Measurements from ENCODE around the gene HMBS. TPM values are rescaled to one million over a fixed set of nuclear protein-coding genes. Genes with fewer than 3 reads are reported as not detected.
"Not testable (repeated sequence)": the region's sequence is repeated elsewhere in the genome, so short reads cannot be mapped to it uniquely, and the experiment has no call there.

Gene HMBS
- 33.3 TPM for polyA plus RNA-seq (2013, experiment 1 of 2; ENCODE audit: insufficient read length)
- polyA plus RNA-seq (2013, experiment 2 of 2; ENCODE audit: insufficient read length): 31.1 TPM

DNA sequence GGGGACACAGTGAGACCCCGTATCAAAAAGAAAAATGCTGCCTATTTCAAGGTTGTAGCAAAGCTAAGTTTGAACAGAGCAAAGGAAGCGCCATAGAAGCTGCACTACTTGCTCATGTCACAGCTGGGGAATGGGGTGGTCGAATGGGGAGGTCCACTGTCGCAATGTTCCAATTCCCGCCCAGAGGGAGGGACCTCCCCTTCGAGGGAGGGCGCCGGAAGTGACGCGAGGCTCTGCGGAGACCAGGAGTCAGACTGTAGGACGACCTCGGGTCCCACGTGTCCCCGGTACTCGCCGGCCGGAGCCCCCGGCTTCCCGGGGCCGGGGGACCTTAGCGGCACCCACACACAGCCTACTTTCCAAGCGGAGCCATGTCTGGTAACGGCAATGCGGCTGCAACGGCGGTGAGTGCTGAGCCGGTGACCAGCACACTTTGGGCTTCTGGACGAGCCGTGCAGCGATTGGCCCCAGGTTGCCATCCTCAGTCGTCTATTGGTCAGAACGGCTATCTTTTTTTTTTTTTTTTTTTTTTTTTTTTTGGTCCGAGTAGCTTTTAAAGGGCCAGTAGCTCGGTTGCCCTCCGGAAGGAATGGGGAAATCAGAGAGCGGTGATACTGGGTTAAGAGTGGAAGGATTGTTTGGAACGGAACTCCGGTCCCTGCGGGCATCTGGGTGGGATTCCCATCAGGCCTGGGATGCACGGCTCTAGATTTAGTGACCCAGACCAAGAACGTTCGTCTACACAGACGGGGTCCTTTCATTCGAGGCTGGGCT, at the start of gene HMBS:
HMBS (plus strand) TSS at position 219 of the 774 bp plus-strand sequence; CDS start at position 372, 153 bp downstream.
- DNase-seq: peak; percentile 94

DNA sequence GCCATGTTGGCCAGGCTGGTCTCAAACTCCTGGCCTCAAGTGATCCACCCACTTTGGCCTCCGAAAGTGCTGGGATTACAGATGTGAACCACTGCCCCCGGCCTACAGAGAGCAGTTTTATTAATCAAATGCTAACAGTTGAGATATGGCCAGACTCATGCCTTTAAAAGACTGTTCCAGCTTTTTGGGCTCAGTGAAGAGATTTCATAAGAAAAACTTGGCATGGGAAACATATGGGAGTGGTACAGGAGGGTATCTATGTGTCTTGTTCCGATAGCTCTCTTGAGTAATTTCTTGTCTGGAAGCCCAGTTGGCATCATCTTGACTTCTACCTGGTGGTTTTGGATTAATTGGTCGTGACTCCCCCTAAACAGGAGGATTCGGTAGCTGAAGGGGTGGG, 45.8 kb upstream of the HMBS start:
- no peak for DNase-seq

DNA sequence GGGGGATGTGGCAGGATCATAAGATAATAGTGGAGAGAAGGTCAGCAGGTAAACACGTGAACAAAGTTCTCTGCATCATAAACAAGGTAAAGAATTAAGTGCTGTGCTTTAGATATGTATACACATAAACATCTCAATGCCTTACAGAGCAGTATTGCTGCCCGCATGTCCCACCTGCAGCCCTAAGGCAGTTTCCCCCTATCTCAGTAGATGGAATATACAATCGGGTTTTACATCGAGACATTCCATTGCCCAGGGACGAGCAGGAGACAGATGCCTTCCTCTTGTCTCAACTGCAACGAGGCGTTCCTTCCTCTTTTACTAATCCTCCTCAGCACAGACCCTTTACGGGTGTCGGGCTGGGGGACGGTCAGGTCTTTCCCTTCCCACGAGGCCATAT, 45.2 kb upstream of the HMBS start:
- not testable (repeated sequence) for DNase-seq

DNA sequence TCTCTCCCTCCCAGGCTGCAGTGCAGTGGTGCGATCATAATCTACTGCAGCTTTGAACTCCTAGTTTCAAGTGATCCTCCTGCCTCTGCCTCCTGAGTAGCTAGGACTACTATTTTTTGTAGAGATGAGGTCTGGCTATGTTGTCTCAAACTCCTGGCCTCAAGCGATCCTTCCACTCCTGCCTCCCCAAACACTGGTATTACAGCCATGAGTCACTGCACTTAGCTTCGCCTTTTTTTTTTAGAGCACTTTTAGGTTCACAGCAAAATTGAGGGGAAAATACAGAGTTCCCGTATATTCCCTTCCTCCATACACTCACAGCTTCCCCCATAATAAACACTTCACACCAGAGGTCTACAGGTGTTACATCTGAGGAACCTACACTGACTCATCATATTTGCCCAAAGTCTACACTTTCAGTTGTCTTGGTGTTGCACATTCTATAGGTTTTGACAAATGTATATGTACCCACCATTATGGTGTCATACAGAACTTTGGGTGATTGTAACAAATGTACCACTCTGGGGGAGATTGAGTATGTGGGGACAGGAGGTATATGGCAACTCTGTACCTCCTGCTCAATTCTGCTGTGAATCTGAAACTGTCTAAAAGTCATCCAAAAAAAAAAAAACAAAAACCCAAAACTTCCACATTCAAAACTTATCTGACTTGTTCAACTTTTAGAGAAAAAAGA, 42.7 kb upstream of the HMBS start:
- no peak for DNase-seq

DNA sequence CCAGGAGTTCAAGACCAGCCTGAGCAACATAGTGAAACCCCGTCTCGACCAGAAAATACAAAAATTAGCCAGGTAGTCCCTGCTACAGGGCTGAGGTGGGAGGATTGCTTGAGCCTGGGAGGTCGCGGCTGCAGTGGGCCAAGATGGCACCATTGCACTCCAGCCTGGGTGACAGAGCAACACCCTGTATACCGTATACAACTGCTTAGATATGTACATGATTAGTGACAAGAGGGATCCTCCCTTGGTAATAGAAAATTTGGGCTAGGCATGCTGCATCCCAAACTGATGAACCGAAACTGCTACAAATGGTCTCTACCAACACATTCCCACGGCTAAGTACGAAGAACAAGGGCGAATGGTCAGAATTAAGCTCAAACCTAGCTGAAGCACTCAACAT, 41.8 kb upstream of the HMBS start:
- no peak for DNase-seq

DNA sequence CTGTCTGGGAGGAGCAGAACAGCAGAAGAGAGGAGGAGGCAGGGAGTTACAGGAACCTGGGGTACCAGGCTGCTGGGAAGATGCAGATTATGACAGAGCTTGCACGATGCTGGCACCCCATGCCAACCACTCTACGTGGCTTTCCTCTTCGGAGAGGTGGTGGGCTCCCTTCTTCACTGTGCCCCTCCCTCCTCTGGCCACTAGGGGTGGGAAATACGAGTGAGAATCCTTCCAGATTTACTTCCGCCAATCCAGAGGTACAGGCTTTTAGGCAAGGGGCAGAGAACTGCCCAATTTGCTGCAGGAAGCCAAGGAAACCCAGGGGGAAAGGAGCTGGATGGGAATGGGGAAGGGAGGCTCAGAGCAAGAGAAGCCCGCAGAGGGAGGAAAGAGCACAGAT, 40.0 kb upstream of the HMBS start:
- DNase-seq: no peak

DNA sequence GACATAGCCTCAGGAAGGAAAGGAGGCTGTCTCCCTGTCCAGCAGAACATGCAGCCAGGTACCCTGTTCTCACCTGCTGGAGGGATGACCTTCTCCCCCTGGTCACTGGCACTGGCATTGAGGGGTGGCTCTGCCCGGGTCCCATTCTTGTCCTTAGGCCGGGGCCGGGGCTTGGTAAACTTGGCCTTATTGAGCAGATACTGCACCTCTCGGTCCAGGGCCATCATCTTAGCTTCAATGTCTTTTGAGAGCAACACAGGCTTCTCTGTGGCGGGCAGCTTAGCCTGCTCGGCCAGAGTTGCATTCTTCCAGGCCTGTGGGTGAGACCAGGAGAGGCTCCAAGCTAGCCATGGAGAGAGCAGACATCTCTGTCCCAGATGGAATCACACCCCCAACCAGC, 38.2 kb upstream of the HMBS start:
- DNase-seq: no peak

DNA sequence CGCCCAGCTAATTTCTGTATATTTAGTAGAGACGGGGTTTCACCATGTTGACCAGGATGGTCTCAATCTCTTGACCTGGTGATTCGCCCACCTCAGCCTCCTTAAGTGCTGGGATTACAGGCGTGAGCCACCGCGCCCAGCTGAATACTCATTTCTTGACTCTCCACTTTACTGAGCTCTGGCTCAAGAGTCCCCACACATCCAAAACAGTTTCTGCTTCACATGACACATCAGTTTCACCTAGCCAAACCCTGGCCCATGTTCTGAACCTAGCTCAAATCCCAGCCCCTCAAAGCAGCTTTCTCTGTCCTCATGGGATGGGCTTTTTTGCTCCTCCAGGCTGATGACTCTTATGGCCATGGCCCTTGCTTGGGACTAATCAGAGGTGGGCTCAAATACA, 37.5 kb upstream of the HMBS start:
- DNase-seq: no peak

DNA sequence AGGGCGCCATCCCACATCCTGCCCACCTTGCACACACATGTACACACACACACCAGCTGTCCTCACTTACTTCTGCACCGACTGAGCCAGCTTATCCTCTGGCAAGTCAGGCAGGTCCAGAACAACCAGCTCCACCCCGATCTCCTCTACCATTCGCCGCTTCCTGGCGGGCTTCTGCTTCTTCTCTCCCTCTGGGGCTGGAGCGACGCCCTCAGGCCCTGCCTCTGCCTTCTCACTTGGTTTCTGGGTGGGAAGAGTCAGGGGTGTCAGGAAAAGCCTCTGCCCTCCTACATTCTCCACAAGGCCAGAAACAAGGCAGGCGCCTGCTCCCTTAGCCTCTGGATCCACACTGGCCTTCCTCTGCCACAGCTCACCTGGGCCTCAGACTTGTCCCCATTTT, 36.0 kb upstream of the HMBS start:
- no peak for DNase-seq

DNA sequence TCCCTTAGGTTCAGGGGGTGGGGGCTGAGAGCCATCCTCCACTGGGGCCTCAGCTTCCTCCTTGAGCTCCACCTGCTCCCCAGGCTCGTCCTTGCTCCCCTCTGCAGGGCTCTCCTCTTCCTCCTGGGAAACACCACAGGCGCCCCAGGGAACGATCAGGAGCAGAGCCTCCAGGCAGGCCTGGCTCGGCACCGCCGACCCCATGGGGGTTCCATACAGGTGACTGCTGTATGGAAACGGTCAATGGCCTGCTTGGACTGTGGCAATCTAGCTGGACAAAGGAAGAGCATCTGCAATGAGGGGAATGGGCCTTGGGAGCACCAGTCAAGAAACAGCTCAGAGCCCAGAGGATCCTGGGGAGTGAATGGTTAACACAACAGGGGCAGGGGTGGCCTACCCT, 35.6 kb upstream of the HMBS start:
- no peak for DNase-seq

DNA sequence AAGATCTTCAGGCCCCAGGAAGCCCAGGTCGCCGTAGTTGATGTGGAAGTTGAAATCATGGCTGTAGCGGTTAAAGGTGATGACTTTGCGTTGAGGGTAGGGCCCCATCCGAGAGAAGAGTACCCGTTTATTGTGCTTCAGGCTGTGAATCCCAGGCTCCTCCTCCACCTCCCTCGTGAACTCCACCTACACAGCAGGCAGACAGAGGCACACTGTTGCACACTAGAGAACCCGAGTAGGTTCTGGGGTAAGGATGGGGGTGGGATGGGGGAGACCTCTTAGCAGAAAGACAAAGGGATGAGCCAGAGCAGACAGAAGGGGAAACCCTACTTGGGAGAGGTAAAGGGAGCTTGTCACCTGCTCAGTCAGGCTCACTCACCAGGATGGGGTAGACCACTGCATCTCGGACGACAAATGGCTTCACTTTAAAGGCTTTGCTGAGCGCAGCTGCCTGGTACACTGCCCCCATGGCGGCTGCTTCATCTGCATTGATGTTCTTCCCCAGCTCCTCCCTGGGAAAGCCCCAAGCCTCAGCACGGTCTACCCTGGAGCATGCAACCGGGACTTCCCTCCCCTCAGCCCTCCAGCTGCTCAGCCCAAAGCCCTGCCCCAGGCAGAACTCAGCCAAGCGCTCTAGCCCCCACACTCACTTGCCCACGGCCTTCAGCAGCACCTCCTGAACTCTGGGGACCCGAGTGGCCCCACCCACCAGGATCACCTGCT, 33.1 kb upstream of the HMBS start:
- DNase-seq: no peak

DNA sequence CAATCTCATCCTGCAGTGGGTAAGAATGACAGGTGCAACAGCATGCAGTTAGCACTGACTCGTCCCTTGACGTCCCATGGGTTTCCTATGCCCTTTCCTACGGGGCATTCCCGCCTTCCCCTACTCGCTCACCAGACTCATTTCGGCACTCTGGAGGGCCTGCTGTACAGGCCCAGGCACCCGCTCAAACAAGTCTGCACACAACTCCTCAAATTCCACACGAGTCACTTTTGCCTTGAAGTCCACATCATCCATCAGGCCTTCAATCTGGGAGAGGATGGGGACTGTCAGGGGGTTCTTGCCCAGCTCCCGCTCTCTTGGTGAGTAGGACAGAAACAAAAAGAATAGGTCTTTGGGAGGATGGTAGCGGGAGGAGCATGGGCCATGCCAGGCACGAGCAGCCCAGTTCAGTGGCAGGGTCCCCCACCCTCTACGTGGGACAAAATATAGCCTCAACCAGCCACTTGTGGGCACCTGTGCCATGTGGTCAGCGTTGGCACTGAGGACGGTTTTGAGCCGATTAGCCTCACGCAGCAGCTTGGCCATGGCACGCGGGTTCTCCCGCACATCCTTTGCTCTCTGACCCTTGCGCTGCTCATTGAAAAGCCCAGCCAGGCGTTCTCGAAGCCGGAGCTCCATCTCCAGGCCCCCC, 32.4 kb upstream of the HMBS start:
- no peak for DNase-seq

DNA sequence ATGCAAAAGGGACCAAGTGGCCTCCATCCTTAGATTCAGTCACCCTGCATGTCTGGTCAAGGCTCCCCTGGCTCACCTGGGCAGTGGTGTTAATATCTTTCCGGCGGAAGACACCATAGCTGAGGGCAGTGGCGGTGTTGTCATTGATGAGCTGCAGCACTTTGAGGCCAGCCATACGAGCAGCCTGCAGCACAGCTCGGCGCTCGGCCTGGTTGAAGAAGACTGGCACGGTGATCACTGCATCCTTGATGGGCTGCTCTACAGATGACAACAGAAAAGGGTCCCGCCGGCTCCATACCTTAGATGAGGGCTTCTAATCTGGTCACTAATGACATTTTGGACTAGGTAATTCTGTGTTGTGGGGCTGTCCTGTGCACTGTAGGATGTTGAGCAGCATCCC, 30.3 kb upstream of the HMBS start:
- DNase-seq: no peak

DNA sequence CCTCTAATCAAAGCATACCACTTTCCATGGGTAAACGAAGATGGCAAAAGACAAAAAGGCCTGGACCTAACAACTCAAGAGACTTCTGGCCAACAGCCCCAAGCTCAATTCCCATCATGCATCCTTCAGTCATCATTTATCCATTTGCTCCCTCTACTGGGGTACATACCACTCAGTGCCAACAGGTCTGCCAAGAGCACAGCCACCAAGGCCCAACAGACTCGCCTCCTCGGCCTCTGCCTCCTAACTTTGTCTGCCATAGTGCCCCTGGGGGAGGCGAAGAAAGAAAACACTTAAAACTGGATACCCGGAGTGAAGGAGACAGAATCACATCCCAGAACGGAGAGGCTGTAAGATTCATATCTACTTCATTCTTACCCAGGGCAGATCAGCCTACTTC, 28.8 kb upstream of the HMBS start:
- DNase-seq: peak; percentile 50

DNA sequence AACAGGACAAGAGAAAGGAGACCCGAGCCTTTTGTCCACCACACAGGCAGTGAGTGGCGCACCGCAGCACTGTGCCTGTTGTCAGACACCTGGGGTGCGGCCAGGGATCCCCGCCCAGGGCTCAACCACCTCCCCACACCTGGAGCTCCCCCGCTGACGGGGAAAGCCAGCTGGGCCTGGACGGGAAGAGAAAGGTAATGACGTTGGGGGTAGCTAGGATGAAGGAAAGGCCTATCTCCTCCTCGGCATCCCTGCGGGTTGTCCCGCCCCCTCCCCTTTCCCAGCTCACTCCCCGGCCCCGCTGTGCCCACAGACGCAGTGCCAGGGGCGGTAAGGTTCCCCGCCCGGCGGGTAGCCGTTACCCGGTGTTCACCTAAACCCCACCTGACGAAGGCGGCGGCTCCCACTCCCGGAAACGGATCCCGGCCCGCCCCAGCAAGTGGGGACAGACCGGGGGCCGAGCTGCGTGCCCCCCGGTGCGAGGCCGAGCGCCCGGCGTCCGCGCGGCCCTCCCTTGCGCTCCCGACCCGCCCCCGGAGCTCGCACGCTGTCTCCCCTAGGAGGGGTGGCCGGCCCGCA, 28.2 kb upstream of the HMBS start:
- no peak for DNase-seq

DNA sequence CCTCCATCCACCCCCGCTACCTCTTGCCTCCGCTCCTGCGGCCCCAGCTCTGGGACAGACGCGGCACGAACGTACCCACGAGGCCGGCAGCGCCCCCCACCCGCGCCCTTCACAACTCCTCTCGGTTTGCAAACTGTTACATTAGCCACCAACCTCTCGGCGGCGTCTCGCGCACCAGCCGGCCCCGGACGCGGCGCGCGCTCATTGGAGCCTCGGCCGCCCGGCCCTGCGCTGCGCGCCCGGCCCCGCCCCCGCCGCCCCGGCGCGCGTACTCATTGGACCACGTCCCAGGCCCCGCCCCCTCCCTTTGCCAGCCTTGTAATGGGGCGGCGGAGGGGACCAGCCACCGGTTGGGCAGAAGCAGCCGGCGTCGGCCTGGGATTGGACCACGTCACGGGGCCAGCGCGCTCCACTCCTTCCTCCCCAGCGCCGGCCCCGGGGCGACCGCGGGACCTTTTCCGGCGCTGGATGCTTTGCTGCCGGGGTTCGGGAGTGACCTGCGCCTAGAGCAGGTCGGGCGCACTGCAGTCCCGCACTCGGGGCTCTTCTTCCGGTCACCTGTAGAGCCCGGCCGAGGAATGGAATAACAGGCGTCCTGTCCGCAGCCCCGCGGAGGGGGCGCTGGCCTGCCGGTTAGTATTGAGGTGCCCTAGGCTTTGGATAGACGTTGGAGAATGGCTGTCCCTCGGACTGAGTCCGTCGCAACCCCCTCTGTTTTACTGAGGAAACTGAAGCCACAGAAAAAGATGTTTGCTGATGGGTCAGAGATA, 27.5 kb upstream of the HMBS start, which contains the start of gene HYOU1:
HYOU1 (minus strand) TSS at position 206 of the 770 bp plus-strand sequence. CDS start 1,045 bp downstream, outside the sequence.
- peak; percentile 97 for DNase-seq

DNA sequence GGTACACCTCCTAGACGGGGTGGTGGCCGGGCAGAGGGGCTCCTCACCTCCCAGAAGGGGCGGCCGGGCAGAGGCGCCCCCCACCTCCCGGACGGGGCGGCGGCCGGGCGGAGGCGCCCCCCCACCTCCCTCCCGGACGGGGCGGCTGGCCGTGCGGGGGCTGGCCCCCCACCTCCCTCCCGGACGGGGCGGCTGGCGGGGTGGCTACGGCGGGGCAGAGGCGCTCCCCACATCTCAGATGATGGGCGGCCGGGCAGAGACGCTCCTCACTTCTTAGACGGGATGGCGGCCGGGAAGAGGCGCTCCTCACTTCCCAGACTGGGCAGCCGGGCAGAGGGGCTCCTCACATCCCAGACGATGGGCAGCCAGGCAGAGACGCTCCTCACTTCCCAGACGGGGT, 25.6 kb upstream of the HMBS start:
- DNase-seq: not testable (repeated sequence)

DNA sequence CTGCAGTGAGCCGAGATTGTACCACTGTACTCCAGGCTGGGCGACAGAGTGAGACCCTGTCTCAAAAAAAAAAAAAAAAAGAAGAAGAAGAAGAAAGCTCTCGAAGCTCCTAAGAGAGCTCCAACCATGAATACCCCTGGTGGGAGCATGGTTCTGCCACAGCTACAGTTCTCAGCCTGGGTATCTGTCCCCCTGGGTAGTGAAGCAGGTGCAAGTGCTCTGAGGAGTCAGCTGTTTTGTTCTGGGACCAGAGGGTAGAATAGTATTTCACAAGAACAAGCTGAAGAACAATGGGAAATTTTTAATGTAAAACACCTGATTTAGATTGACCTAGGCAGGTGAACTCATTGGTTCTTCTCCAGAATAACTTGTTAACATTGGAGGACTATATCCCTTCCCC, 23.4 kb upstream of the HMBS start:
- no peak for DNase-seq

DNA sequence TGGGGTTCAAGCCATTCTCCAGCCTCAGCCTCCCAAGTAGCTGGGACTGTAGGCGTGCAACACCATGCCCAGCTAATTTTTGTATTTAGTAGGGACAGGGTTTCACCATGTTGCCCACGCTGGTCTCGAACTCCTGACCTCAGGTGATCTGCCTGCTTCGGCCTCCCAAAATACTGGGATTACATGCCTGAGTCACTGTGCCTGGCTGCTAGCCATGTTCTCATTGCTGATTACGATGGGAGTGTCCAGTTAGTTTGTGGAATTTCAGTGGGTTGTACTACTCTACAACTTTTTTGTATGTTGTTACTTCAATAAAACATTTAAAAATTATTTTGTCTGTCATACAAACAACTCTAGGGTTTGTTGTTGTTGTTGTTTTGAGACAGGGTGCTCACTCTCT, 21.9 kb upstream of the HMBS start:
- peak; percentile 28 for DNase-seq

DNA sequence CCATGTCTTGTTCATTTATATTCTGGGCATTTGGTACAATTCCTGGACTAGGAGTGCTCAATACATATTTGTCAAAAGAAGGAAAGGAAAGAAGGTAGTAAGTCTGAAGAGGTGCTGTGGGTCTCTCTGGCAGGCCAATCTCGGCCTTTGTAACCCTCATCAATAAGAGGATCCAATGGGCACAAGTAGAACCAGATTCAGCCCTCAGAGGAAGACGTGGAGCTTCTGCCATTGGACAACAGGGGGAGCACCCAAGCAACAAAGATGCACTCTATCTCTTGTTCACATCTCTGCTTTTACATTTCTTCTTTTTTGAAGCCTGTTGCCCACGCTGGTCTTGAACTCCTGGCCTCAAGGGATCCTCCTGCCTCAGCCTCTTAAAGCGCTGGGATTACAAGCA, 19.3 kb upstream of the HMBS start:
- peak; percentile 39 for DNase-seq
